ENCODE measurements around the gene TMEM53.

The TMEM53 gene

GRCh38 chr1:44620072-44620471 is 54.2 kb downstream of the TMEM53 start:
- DNase-seq (ENCODE audit: low read depth, low spot score) = no peak
- TF ChIP-seq, protein P1, sequence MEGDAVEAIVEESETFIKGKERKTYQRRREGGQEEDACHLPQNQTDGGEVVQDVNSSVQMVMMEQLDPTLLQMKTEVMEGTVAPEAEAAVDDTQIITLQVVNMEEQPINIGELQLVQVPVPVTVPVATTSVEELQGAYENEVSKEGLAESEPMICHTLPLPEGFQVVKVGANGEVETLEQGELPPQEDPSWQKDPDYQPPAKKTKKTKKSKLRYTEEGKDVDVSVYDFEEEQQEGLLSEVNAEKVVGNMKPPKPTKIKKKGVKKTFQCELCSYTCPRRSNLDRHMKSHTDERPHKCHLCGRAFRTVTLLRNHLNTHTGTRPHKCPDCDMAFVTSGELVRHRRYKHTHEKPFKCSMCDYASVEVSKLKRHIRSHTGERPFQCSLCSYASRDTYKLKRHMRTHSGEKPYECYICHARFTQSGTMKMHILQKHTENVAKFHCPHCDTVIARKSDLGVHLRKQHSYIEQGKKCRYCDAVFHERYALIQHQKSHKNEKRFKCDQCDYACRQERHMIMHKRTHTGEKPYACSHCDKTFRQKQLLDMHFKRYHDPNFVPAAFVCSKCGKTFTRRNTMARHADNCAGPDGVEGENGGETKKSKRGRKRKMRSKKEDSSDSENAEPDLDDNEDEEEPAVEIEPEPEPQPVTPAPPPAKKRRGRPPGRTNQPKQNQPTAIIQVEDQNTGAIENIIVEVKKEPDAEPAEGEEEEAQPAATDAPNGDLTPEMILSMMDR (IDR thresholded peaks at IDR 0.05; ENCODE audit: low read depth, low read length) = no peak
- in situ Hi-C loops (cut with HindIII; ENCODE audit: low sequenced_read_pairs) = no loop called here
- no peak overlapping the region for H3K4me3 ChIP-seq (ENCODE audit: low read depth, low read length)

DNA sequence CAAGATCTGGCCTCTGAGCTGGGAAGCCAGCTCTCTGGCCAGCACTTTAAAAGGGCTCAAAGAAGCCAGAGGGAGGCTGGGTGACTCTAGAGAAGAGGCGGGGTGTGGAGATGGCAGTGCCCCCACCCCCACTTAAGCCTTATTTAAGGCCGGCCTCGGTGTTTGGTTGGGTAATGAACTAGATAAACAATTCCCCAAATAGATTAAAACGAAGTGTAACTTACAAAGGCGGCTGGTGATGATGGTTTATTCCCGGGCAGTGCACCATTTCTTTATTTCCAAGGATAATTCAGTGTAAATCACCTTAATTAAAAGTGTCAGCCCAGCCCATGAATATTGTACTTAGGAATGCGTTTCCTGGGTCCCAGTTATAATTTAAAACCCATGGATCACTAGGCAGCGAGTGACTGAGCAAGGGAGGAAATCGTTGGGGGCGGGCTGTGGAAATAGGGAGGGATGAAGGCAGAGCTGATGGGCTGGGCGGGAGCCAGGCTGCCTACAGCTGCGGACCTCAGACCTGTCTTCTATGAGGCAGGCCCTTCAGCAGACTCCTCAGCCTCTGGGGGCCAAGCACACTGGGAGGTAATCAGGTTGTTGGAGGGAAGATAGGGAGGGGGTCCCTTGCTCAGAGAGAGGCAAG is 54.9 kb downstream of the TMEM53 start:
- in situ Hi-C loops (cut with HindIII; ENCODE audit: low sequenced_read_pairs) = no loop called here
- H3K4me3 ChIP-seq (ENCODE audit: low read depth, low read length) = no peak overlapping the region

DNA sequence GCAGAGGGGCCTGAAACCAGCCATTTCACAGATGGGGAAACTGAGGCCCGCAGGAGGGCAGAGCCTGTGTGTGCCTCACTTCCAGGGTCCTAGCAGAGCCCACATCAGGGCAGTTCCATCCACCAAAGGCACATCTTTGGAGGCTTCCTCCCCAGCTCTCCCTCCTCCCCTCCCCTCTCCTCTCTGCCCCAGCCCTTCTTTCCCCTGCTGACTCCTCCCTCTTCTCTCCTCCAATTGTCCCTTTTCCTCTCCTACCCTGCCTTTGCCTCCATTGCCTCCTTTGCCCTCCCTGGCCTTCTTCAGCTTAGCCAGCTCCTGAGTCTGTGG is 56.6 kb downstream of the TMEM53 start:
- no peak for DNase-seq (ENCODE audit: low read depth, low spot score)
- in situ Hi-C loops (cut with HindIII; ENCODE audit: low sequenced_read_pairs) = no loop called here
- TF ChIP-seq, protein P1 (IDR thresholded peaks at IDR 0.05; ENCODE audit: low read depth, low read length) = no peak
- peak overlapping the region; percentile 23 for H3K4me3 ChIP-seq (ENCODE audit: low read depth, low read length)

More for the DNA sequence above, 54.9 kb downstream of the TMEM53 start:
- TF ChIP-seq, protein P1 (IDR thresholded peaks at IDR 0.05; ENCODE audit: low read depth, low read length) = no peak
- peak; percentile 66 for DNase-seq (ENCODE audit: low read depth, low spot score)

- in situ Hi-C loops (cut with HindIII; ENCODE audit: low sequenced_read_pairs) = no loop called here
- TF ChIP-seq, protein P1 (IDR thresholded peaks at IDR 0.05; ENCODE audit: low read depth, low read length) = no peak
- peak overlapping the region; percentile 23 for H3K4me3 ChIP-seq (ENCODE audit: low read depth, low read length)
- no peak for DNase-seq (ENCODE audit: low read depth, low spot score)
These were observed 57.1 kb downstream of the TMEM53 start for GRCh38 chr1:44616991-44617702.

- in situ Hi-C loops (cut with HindIII; ENCODE audit: low sequenced_read_pairs) = no loop called here
- TF ChIP-seq, protein P1 (IDR thresholded peaks at IDR 0.05; ENCODE audit: low read depth, low read length) = no peak
- peak overlapping the region; percentile 23 for H3K4me3 ChIP-seq (ENCODE audit: low read depth, low read length)
- no peak for DNase-seq (ENCODE audit: low read depth, low spot score)
These were observed 57.8 kb downstream of the TMEM53 start for GRCh38 chr1:44616284-44616990.

- H3K4me3 ChIP-seq (ENCODE audit: low read depth, low read length) = no peak overlapping the region
- in situ Hi-C loops (cut with HindIII; ENCODE audit: low sequenced_read_pairs) = no loop called here
- TF ChIP-seq, protein P1 (IDR thresholded peaks at IDR 0.05; ENCODE audit: low read depth, low read length) = no peak
- DNase-seq (ENCODE audit: low read depth, low spot score) = no peak
These were observed 60.3 kb downstream of the TMEM53 start for GRCh38 chr1:44613941-44614340.
